Measurements from ENCODE around the gene DAGLA.

DAGLA gene

DNA sequence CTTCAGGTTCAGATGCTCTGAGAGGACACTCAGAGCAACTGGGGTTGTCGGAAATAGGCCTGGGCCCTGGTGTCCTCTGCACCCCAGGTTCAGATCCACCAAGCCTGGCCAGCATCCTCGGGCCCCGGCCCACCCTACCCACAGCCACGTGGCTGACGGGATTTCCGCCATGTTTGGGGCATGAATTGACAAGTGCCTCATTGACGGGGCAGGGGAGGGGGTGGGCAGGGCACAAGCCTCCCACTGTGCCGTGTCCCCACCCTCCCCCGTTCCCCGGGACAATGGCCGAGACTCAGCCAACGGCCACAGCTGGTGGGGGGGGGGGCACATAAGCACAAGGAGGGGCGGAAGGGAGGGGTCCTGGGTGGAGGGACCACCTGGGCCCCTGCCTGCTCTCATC lies 80.8 kb downstream of the DAGLA start:
- H3K9me3 ChIP-seq (ENCODE audit: control insufficient read depth, insufficient read depth, low read length) = no peaks in the 10 kb centered on the region
- no peak overlapping the region for H3K4me3 ChIP-seq (ENCODE audit: low read depth, low read length)
- H3K27me3 ChIP-seq (ENCODE audit: control insufficient read depth, insufficient read depth, low read length) = no peaks in the 10 kb centered on the region
- no peaks in the 10 kb centered on the region for H3K36me3 ChIP-seq (ENCODE audit: control insufficient read depth, insufficient read depth, low read length)
- no peak overlapping the region for H3K9ac ChIP-seq (ENCODE audit: low read depth, low read length)
- peaks cover 5% of the 10 kb centered on the region for H3K4me1 ChIP-seq (ENCODE audit: control insufficient read depth, insufficient read depth, low read length)

DNA sequence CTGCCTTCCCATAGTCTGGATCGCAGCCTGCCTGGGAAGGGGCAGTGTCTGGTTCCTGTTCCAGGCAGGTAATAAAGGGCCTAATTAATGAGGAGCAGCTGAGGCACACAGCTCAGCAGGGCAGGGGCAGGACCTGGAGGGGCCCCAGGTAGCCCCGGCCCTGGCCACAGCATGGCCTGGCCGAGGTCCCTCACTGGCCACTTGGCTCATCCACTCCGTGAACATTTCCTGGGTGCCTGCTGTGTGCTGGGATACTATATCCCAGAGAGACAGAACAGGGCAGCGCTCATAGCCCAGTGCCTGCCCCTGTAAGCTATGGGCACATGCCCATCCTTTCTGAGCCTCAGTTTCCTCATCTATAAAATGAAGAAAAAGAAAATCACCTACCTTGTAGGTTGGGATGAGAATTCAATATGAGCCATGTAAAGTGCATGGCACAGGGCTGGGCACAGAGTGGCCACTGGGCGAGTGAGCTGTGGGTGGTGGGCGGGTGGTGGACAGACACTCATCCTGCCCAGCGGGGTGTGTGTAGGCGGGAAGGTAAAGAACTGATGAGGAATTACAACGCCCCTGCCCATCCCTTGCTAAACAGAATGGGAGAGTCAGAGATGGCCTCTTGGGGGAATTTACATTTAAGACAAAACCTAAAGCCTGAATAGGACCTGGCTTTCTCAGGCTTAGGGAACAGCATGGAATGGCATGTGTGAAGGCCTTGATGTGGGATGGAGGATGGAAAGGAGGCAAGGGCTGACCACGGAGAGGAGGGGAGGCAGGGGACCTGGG lies 81.4 kb downstream of the DAGLA start:
- no peak overlapping the region for H3K9ac ChIP-seq (ENCODE audit: low read depth, low read length)
- no peaks in the 10 kb centered on the region for H3K36me3 ChIP-seq (ENCODE audit: control insufficient read depth, insufficient read depth, low read length)
- H3K27me3 ChIP-seq (ENCODE audit: control insufficient read depth, insufficient read depth, low read length) = no peaks in the 10 kb centered on the region
- H3K4me3 ChIP-seq (ENCODE audit: low read depth, low read length) = no peak overlapping the region
- H3K4me1 ChIP-seq (ENCODE audit: control insufficient read depth, insufficient read depth, low read length) = peaks cover 5% of the 10 kb centered on the region
- no peaks in the 10 kb centered on the region for H3K9me3 ChIP-seq (ENCODE audit: control insufficient read depth, insufficient read depth, low read length)

DNA sequence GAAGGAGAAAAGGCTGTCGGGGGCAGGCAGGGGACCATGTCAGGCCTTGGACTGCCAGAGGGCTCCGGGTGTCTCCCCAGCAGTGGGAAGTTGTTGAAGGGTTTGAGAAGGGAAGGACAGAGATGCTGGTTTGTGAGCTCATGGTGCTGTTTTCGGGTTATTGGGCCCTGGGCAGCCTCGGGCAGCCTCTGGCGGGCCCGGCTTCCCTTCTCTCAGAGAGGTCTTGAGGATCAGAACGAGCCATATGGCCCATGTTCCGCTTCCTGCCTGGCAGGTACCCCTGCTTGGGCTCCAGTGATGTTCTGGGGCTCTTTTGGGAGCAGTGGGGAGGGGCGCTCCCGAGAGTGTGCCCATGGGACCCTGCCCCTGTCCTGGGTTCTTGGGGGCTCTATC lies 82.0 kb downstream of the DAGLA start:
- Histone ChIP-seq H3K27me3 (ENCODE audit: control insufficient read depth, insufficient read depth, low read length) (no peaks in the 10 kb centered on the region), H3K9me3 (ENCODE audit: control insufficient read depth, insufficient read depth, low read length) (no peaks in the 10 kb centered on the region), H3K9ac (ENCODE audit: low read depth, low read length) (no peak overlapping the region), H3K4me1 (ENCODE audit: control insufficient read depth, insufficient read depth, low read length) (peaks cover 5% of the 10 kb centered on the region), H3K36me3 (ENCODE audit: control insufficient read depth, insufficient read depth, low read length) (no peaks in the 10 kb centered on the region), H3K4me3 (ENCODE audit: low read depth, low read length) (no peak overlapping the region)

DNA sequence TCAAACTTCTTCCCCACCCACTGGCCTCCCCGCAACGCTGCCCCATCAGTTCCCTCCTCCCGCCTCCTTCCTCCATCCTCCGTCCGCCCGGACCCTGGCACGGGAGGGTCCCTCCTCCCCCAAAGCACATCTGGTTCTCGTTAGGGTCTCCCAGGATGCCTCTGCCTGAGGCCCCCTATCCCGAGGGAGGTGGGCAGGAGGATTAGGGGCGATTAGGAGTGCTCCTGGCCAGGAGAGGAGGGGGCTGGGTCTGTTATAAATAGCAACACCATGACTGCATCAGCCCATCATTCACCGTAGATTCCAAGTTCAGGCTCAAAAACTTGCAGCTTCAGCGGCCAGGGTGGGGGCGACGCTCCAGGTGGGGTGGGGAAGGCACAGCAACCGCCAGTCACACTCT lies 82.6 kb downstream of the DAGLA start:
- Histone ChIP-seq H3K9me3 (ENCODE audit: control insufficient read depth, insufficient read depth, low read length) (no peaks in the 10 kb centered on the region), H3K4me3 (ENCODE audit: low read depth, low read length) (no peak overlapping the region), H3K36me3 (ENCODE audit: control insufficient read depth, insufficient read depth, low read length) (no peaks in the 10 kb centered on the region), H3K27me3 (ENCODE audit: control insufficient read depth, insufficient read depth, low read length) (no peaks in the 10 kb centered on the region), H3K9ac (ENCODE audit: low read depth, low read length) (no peak overlapping the region), H3K4me1 (ENCODE audit: control insufficient read depth, insufficient read depth, low read length) (peaks cover 5% of the 10 kb centered on the region)

DNA sequence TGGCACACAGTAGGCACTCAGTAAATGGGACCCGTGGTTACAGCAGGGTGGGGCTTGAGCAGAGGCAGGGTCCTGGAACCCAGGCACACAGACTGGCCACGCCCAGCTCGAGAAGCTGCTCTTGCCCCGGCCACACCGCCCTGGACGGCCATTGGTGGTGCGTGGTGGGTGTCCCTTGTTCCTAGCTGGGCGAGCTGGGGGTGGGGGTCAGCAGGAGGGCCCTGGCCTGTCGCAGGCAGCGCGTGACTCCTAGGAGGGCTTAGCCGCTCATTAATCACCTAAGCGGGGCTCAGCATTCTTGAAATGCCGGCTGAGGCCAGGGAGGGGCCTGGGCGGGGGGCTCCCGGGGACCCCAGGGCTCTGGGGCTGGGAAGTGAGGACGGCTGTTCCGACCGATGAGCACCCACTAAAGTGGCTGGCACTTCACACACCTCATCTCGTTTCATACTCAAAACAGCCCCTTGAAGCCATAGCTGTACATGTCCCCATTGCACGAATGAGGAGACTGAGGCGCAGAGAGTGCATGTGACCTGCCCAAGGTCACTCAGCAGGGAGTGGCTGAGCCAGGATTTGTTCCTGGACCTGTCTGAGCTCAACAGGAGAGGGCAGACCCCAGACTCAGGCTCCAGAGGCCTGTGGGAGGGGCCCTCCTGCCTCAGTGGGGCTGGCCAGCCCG lies 83.9 kb downstream of the DAGLA start:
- Histone ChIP-seq H3K9ac (ENCODE audit: low read depth, low read length) (no peak overlapping the region), H3K4me1 (ENCODE audit: control insufficient read depth, insufficient read depth, low read length) (peaks cover 5% of the 10 kb centered on the region), H3K36me3 (ENCODE audit: control insufficient read depth, insufficient read depth, low read length) (no peaks in the 10 kb centered on the region), H3K9me3 (ENCODE audit: control insufficient read depth, insufficient read depth, low read length) (no peaks in the 10 kb centered on the region), H3K27me3 (ENCODE audit: control insufficient read depth, insufficient read depth, low read length) (no peaks in the 10 kb centered on the region), H3K4me3 (ENCODE audit: low read depth, low read length) (no peak overlapping the region)

DNA sequence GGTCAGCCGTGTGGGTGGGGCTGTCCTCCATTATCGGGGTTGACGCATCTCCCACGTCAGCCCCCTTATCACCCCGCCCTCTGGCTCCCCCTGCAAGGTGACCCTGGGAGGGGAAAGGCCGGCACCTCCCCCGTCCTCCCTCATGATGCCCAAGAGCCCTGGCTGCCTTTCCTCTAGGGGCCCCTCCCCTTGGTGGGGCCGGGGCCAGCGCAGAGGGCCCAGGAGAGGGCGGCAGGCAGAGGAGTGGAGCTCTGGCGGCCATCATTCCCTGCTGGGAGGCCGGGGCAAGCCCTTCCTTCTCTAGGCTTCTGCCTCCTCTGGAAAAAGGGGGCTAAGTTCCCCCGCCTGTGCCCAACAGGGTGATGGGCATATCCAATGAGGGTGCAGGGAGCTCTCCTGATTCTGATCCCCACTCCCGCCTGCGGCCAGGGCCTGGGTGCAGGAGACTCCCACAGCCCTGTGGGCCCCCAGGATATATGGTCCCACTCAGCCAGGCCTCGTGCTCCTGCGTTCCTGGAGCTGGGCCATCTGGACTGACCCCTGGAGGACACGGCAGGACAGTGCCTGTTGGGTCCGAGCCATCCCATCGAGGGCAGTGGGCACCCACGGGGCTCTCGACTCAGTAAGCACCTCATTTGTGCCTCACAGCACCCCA lies 84.5 kb downstream of the DAGLA start:
- Histone ChIP-seq H3K9me3 (ENCODE audit: control insufficient read depth, insufficient read depth, low read length) (no peaks in the 10 kb centered on the region), H3K36me3 (ENCODE audit: control insufficient read depth, insufficient read depth, low read length) (no peaks in the 10 kb centered on the region), H3K4me3 (ENCODE audit: low read depth, low read length) (no peak overlapping the region), H3K9ac (ENCODE audit: low read depth, low read length) (no peak overlapping the region), H3K27me3 (ENCODE audit: control insufficient read depth, insufficient read depth, low read length) (no peaks in the 10 kb centered on the region), H3K4me1 (ENCODE audit: control insufficient read depth, insufficient read depth, low read length) (peaks cover 5% of the 10 kb centered on the region)

DNA sequence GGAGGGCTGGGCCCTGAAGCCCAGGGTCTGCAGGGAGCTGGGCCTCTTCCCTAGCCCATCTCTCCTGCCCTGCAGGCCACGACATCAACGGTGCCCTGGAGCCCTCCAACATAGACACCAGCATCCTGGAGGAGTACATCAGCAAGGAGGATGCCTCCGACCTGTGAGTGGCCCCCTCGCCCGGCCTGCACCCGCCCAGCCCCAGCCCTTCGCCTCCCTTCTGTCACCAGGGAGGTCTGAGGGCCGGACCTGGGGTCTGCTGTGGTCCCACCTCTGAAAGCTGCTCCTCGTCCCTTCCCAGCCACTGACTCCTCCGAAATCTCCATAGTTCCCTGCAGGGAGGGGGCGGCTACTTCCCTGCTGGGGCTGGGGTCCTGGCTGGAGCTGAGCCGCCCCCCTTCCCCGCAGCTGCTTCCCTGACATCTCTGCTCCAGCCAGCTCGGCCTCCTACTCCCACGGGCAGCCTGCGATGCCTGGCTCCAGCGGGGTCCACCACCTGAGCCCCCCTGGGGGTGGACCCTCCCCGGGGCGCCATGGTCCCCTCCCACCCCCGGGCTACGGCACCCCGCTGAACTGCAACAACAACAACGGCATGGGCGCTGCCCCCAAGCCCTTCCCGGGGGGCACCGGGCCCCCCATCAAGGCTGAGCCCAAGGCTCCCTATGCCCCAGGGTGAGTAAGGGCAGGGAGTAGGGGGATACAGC lies 85.5 kb downstream of the DAGLA start:
- H3K9me3 ChIP-seq (ENCODE audit: control insufficient read depth, insufficient read depth, low read length) = no peaks in the 10 kb centered on the region
- H3K9ac ChIP-seq (ENCODE audit: low read depth, low read length) = no peak overlapping the region
- no peaks in the 10 kb centered on the region for H3K27me3 ChIP-seq (ENCODE audit: control insufficient read depth, insufficient read depth, low read length)
- peaks cover 5% of the 10 kb centered on the region for H3K4me1 ChIP-seq (ENCODE audit: control insufficient read depth, insufficient read depth, low read length)
- H3K4me3 ChIP-seq (ENCODE audit: low read depth, low read length) = no peak overlapping the region
- no peaks in the 10 kb centered on the region for H3K36me3 ChIP-seq (ENCODE audit: control insufficient read depth, insufficient read depth, low read length)

DNA sequence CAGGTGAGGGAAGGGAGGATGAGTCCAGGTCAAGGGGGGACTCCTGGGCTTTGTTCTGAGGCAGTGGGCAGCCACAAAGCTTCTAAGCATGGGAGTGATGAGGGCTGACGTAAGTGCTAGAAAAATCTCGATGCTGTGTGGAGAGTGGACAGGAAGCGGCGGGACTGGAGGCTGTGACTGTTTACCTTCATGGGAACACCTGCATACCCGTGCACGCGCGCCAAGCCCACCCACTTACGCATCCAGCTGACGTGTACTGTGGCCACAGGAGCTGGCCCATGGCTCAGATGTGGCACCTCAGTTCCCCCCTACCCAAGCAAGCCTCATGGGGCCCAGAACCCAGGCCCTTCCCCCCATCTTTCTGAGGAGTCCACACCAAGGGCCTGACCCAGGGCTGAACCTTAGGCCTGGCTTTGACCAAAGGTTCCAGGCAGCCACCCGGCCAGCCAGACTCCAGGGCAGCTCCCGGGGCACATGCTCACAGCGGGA lies 86.2 kb downstream of the DAGLA start:
- peaks cover 5% of the 10 kb centered on the region for H3K4me1 ChIP-seq (ENCODE audit: control insufficient read depth, insufficient read depth, low read length)
- no peak overlapping the region for H3K9ac ChIP-seq (ENCODE audit: low read depth, low read length)
- H3K4me3 ChIP-seq (ENCODE audit: low read depth, low read length) = no peak overlapping the region
- no peaks in the 10 kb centered on the region for H3K27me3 ChIP-seq (ENCODE audit: control insufficient read depth, insufficient read depth, low read length)
- H3K36me3 ChIP-seq (ENCODE audit: control insufficient read depth, insufficient read depth, low read length) = no peaks in the 10 kb centered on the region
- H3K9me3 ChIP-seq (ENCODE audit: control insufficient read depth, insufficient read depth, low read length) = no peaks in the 10 kb centered on the region

DNA sequence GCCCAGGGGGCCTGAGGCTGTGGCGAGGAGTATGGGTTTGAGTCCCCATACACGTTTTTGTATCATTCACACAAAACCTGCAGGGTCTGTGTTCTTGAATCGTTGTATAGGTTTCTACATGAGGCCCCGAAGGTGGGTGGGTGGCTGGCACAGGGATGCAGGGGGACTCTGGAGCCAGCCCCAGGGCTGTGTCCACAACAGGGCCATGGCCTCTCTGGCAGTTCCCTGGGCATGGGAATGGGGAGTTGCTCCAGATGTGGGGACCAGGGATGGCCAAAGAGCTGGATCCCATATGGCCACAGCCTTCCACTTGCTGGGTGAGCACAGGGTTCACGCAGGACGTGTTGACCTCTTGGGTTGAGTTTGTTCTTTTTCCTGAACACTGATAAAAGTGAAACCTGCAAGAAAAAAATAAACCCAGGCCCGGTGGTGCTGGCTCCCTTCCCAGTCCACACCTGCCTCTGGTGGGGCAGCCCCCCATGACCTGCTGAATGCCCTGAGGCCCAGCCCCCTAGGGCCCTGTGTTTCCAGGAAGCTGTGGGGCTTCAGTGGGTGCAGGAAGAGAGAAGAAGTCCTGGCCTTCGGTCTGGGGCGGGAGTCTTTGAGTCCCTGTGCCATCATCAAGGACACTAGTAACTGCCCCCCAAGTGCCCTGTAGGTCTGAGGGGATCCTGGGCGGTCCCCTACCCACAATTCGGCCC lies 88.3 kb downstream of the DAGLA start:
- H3K4me3 ChIP-seq (ENCODE audit: low read depth, low read length) = no peak overlapping the region
- no peak overlapping the region for H3K9ac ChIP-seq (ENCODE audit: low read depth, low read length)
- H3K27me3 ChIP-seq (ENCODE audit: control insufficient read depth, insufficient read depth, low read length) = no peaks in the 10 kb centered on the region
- no peaks in the 10 kb centered on the region for H3K36me3 ChIP-seq (ENCODE audit: control insufficient read depth, insufficient read depth, low read length)
- no peaks in the 10 kb centered on the region for H3K9me3 ChIP-seq (ENCODE audit: control insufficient read depth, insufficient read depth, low read length)
- peaks cover 2% of the 10 kb centered on the region for H3K4me1 ChIP-seq (ENCODE audit: control insufficient read depth, insufficient read depth, low read length)

DNA sequence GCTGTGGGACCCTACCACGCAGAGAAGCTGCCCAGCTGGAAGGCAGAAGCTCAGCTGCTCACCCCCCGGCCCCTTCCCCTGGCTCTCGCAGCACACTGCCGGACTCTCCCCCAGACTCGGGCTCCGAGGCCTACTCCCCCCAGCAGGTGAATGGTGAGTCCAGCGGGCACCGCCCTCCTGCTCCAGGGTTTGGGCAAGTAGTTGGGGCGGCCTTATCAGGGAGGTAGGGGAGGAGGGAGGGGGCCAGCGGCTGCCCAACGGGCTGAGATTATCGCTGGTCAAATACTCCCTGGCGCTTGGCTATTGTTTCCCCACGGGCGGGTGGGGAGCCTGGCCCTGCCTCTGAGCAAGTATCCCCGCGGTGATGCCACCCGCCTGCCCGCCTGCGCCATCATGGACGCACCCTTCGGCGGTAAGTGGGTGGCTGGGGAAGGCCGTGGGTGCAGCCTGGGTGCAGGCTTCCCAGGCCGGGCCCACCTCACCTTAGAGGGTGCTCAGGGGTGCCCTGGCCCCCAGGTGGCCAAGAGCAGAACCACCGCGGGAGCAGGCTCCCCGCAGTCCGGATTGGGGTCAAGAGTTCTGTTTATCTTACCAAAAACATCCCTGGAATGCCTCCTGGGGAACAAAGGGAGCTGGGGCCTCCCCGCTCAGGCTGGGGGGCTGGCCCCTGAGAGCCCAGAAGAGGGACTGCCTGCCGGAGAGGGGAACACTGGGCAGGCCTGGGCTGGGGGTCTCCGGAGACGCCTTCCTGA lies 89.2 kb downstream of the DAGLA start:
- Histone ChIP-seq H3K4me1 (ENCODE audit: control insufficient read depth, insufficient read depth, low read length) (peaks cover 2% of the 10 kb centered on the region), H3K27me3 (ENCODE audit: control insufficient read depth, insufficient read depth, low read length) (no peaks in the 10 kb centered on the region), H3K4me3 (ENCODE audit: low read depth, low read length) (no peak overlapping the region), H3K9me3 (ENCODE audit: control insufficient read depth, insufficient read depth, low read length) (no peaks in the 10 kb centered on the region), H3K9ac (ENCODE audit: low read depth, low read length) (no peak overlapping the region), H3K36me3 (ENCODE audit: control insufficient read depth, insufficient read depth, low read length) (no peaks in the 10 kb centered on the region)
